Adrenal gland (tissue), 5 donors: ENCODE results near the gene LRRC4C.

ENCODE experiments used
- POLR2A ChIP-seq, 2 donors: fragments of 450-650 bp; IDR thresholded peaks; one replicate each; pipeline ENCODE4 v1.6.1; 2017; ENCODE audit warnings: antibody characterized with exemption in 2 of 2, mild to moderate bottlenecking in 2 of 2, moderate library complexity in 1 of 2
- TF ChIP-seq, protein P1 (sequence below), 6 experiments: fragments of 450-650 bp in 4 of 6; fragments of 200-600 bp in 2 of 6; sonication (generic) in 1 of 6; IDR thresholded peaks; 1 replicate in 5 of 6; 2 replicates in 1 of 6; pipeline versions ENCODE4 v1.5.1 to v1.8.0; 2016 to 2021; ENCODE audit warnings: antibody characterized with exemption in 6 of 6, mild to moderate bottlenecking in 2 of 6, moderate library complexity in 1 of 6
- donor health status: DM: no; HTN: no; CAD: no.

DNA sequence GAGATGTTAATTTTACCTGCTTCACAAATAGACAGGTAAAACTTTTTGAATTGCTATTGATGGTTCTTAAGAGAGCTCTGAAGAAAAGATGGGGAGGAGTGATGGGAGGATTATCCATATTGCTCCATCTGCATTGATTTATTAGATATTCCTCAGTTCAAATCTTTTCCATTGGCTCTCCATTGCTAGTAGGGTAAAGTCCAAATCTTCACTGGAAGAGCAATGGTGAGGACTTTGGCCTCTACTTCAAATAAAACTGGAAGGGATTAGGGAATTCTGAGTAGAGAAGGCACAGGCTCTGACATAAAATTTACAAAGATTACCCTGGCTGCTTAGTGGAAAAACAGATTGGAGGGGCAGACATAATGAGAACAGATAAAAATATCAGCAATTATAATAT lies 1024.1 kb downstream of the LRRC4C start:
- TF ChIP-seq, protein P1, sequence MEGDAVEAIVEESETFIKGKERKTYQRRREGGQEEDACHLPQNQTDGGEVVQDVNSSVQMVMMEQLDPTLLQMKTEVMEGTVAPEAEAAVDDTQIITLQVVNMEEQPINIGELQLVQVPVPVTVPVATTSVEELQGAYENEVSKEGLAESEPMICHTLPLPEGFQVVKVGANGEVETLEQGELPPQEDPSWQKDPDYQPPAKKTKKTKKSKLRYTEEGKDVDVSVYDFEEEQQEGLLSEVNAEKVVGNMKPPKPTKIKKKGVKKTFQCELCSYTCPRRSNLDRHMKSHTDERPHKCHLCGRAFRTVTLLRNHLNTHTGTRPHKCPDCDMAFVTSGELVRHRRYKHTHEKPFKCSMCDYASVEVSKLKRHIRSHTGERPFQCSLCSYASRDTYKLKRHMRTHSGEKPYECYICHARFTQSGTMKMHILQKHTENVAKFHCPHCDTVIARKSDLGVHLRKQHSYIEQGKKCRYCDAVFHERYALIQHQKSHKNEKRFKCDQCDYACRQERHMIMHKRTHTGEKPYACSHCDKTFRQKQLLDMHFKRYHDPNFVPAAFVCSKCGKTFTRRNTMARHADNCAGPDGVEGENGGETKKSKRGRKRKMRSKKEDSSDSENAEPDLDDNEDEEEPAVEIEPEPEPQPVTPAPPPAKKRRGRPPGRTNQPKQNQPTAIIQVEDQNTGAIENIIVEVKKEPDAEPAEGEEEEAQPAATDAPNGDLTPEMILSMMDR (IDR thresholded peaks at IDR 0.05), result no peak
- TF ChIP-seq POLR2A (IDR thresholded peaks at IDR 0.05), result no peak
